ENCODE measurements around the gene TTC38.
A peak's percentile ranks its signal among the peaks of the same experiment; 100 is the strongest.

TTC38 gene

GRCh38 chr22:46244771-46245170, 23.0 kb upstream of the TTC38 start:
- DNase-seq (ENCODE audit: low read depth), result no peak
- TF ChIP-seq CTCF (IDR thresholded peaks at IDR 0.05; ENCODE audit: control insufficient read depth, extremely low read depth, insufficient read depth), result no peak
- H3K4me3 ChIP-seq (ENCODE audit: low read depth, low read length), result no peak overlapping the region

- H3K4me3 ChIP-seq (ENCODE audit: low read depth, low read length), result no peak overlapping the region
- no peak for TF ChIP-seq CTCF (IDR thresholded peaks at IDR 0.05; ENCODE audit: control insufficient read depth, extremely low read depth, insufficient read depth)
- no peak for DNase-seq (ENCODE audit: low read depth)
Observed at GRCh38 chr22:46245511-46245910, 22.3 kb upstream of the TTC38 start.

- no peak for DNase-seq (ENCODE audit: low read depth)
- H3K4me3 ChIP-seq (ENCODE audit: low read depth, low read length), result no peak overlapping the region
- no peak for TF ChIP-seq CTCF (IDR thresholded peaks at IDR 0.05; ENCODE audit: control insufficient read depth, extremely low read depth, insufficient read depth)
Observed at GRCh38 chr22:46246178-46246577, 21.6 kb upstream of the TTC38 start.

GRCh38 chr22:46247443-46247975, 20.3 kb upstream of the TTC38 start:
- no peak overlapping the region for H3K4me3 ChIP-seq (ENCODE audit: low read depth, low read length)
- TF ChIP-seq CTCF (IDR thresholded peaks at IDR 0.05; ENCODE audit: control insufficient read depth, extremely low read depth, insufficient read depth), result no peak
- no peak for DNase-seq (ENCODE audit: low read depth)

GRCh38 chr22:46250035-46250782, 17.6 kb upstream of the TTC38 start, which contains the start of gene CDPF1:
CDPF1 (minus strand) TSS chr22:46250293; CDS start chr22:46248284, 2,009 bp downstream.
- peak; percentile 32 for DNase-seq (ENCODE audit: low read depth)
- TF ChIP-seq CTCF (IDR thresholded peaks at IDR 0.05; ENCODE audit: control insufficient read depth, extremely low read depth, insufficient read depth), result 0 out of 2 replicates have a peak, but pooled peaks have one; percentile 23
- H3K4me3 ChIP-seq (ENCODE audit: low read depth, low read length), result peak within 1 kb of the TSS; percentile 77

- no peak for DNase-seq (ENCODE audit: low read depth)
- H3K4me3 ChIP-seq (ENCODE audit: low read depth, low read length), result peak overlapping the region; percentile 77
- no peak for TF ChIP-seq CTCF (IDR thresholded peaks at IDR 0.05; ENCODE audit: control insufficient read depth, extremely low read depth, insufficient read depth)
Observed at GRCh38 chr22:46250783-46251125, 17.1 kb upstream of the TTC38 start.
